A673 (cell line): ENCODE results near the gene MEIKIN. TPM values are rescaled to one million over a fixed set of nuclear protein-coding genes. Genes with fewer than 3 reads are reported as not detected.
"Not testable (repeated sequence)": the region's sequence is repeated elsewhere in the genome, so short reads cannot be mapped to it uniquely, and the experiment has no call there.

Experiments used
- BruUV-seq: library from RNA; stranded (reverse); fragments of 400-500 nt; replicated peaks from 2 replicates; lab custom pipeline; 2021; lab: Mats Ljungman, UMichigan
- CTCF ChIA-PET: fragments of 300-600 bp; sonication (Branson Sonifier 250); formaldehyde crosslinking; loops from one replicate; lab custom pipeline; 2022; ENCODE audit warnings: antibody characterized with exemption; lab: Charles Lee
- POLR2A ChIA-PET: fragments of 300-600 bp; sonication (Branson Sonifier 250); formaldehyde crosslinking; loops from one replicate; lab custom pipeline; 2022; ENCODE audit warnings: antibody characterized with exemption; ENCODE audit not compliant: low non-redundant PET; lab: Charles Lee
- DNase-seq: peaks from one replicate; pipeline ENCODE4 v3.0.0-alpha.2; 2015; ENCODE audit warnings: low spot score
- H3K27ac ChIP-seq: fragments of 200-600 bp; sonication (generic); 2 replicates; pipeline ENCODE4 v1.5.1; 2016; ENCODE audit warnings: mixed run types, low read depth, mild to moderate bottlenecking, mixed read lengths, antibody characterized with exemption, low read length; ENCODE audit not compliant: poor library complexity, severe bottlenecking
- H3K27me3 ChIP-seq: fragments of 200-600 bp; sonication (generic); replicated peaks from 2 replicates; pipeline ENCODE4 v1.6.1; 2017; ENCODE audit warnings: mixed run types, low read depth, mild to moderate bottlenecking, mixed read lengths, antibody characterized with exemption, low read length; ENCODE audit not compliant: insufficient read depth, poor library complexity
- H3K36me3 ChIP-seq: fragments of 200-600 bp; sonication (generic); 2 replicates; pipeline ENCODE4 v1.6.1; 2016; ENCODE audit warnings: mixed run types, mild to moderate bottlenecking, mixed read lengths, antibody characterized with exemption, low read length; ENCODE audit not compliant: insufficient read depth, poor library complexity, severe bottlenecking
- H3K4me1 ChIP-seq: fragments of 200-600 bp; sonication (generic); 2 replicates; pipeline ENCODE4 v1.6.1; 2017; ENCODE audit warnings: mixed run types, mild to moderate bottlenecking, mixed read lengths, antibody characterized with exemption, low read length; ENCODE audit not compliant: insufficient read depth, poor library complexity, severe bottlenecking
- H3K4me3 ChIP-seq: fragments of 200-600 bp; sonication (generic); 2 replicates; pipeline ENCODE4 v1.5.1; 2016; ENCODE audit warnings: low read depth, mixed run types, mild to moderate bottlenecking, mixed read lengths, low read length; ENCODE audit not compliant: poor library complexity, severe bottlenecking
- H3K9me3 ChIP-seq: fragments of 200-600 bp; sonication (generic); 2 replicates; pipeline ENCODE4 v1.6.1; 2016; ENCODE audit warnings: mixed run types, low read depth, mild to moderate bottlenecking, mixed read lengths, antibody characterized with exemption, low read length; ENCODE audit not compliant: poor library complexity, severe bottlenecking
- EZH2 ChIP-seq: fragments of 200-600 bp; sonication (generic); IDR thresholded peaks from 2 replicates; pipeline ENCODE4 v1.6.1; 2017; ENCODE audit warnings: borderline replicate concordance, low read depth, mild to moderate bottlenecking, mixed read lengths, antibody characterized with exemption, low read length; ENCODE audit not compliant: poor library complexity, severe bottlenecking
- intact Hi-C: fragments of 100-400 bp; cut with micrococcal nuclease; formaldehyde crosslinking; loops from one replicate; pipeline ENCODE4 v1.10.0; 2022; ENCODE audit not compliant: unreplicated experiment
- total RNA-seq: library from RNA; stranded (reverse); gene quantifications from 2 replicates; pipeline ENCODE4 v1.2.3, GENCODE V29; 2021
- TF ChIP-seq, protein P1 (sequence below): fragments of 300-800, 200-600 bp; sonication (generic); conservative IDR thresholded peaks from 2 replicates; pipeline ENCODE4 v1.5.1; 2017; ENCODE audit warnings: low read depth, mild to moderate bottlenecking, antibody characterized with exemption, low read length, moderate library complexity, mixed read lengths

MEIKIN gene
- total RNA-seq, 1 experiment from 2014 or later, result not detected

DNA sequence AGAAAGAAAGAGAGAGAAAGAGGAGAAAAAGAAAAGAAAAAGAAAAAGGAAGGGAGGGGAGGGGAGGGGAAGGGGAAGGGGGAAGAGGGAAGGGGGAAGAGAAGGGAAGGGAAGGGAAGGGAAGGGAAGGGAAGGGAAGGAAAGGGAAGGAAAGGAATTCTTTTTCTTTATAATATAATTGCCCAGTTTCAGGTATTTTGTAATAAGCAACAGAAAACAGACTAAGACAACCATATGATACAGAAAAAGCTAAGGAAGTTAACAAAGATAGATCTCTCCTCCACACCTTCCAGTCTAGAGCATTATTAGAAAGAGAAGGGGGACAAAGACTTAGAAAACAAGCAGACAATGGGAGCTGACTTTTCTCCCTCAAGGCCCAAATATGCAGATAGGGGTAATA lies 31.0 kb downstream of the MEIKIN start:
- CTCF ChIA-PET, result no interaction called here
- Histone ChIP-seq H3K27me3 (peaks cover 35% of the 10 kb centered on the region), H3K36me3 (no peaks in the 10 kb centered on the region)

DNA sequence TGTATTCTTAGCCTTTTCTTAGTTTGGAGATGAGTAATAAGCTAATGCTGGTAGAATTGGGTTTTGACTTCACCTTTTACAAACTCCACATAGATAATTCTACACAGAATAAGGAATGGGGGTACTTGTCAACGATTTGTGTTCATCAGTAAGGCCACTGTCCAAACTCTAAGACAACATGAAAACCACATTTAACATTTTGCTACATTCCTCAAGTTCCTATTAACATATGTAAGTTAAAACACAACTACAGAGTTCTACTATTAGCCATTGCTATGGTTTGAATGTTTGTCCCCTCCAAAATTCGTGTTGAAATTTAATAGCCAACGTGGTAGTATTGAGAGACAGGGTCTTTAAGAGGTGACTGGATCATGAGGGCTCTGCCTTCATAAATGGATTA lies 31.9 kb downstream of the MEIKIN start:
- TF ChIP-seq, protein P1, sequence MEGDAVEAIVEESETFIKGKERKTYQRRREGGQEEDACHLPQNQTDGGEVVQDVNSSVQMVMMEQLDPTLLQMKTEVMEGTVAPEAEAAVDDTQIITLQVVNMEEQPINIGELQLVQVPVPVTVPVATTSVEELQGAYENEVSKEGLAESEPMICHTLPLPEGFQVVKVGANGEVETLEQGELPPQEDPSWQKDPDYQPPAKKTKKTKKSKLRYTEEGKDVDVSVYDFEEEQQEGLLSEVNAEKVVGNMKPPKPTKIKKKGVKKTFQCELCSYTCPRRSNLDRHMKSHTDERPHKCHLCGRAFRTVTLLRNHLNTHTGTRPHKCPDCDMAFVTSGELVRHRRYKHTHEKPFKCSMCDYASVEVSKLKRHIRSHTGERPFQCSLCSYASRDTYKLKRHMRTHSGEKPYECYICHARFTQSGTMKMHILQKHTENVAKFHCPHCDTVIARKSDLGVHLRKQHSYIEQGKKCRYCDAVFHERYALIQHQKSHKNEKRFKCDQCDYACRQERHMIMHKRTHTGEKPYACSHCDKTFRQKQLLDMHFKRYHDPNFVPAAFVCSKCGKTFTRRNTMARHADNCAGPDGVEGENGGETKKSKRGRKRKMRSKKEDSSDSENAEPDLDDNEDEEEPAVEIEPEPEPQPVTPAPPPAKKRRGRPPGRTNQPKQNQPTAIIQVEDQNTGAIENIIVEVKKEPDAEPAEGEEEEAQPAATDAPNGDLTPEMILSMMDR, result no peak
- TF ChIP-seq EZH2, result no peak
- Histone ChIP-seq H3K36me3 (no peaks in the 10 kb centered on the region), H3K27ac (no peak overlapping the region), H3K4me1 (no peaks in the 10 kb centered on the region), H3K4me3 (no peak overlapping the region), H3K27me3 (peaks cover 35% of the 10 kb centered on the region), H3K9me3 (no peaks in the 10 kb centered on the region)
- intact Hi-C loops, result no loop called here
- BruUV-seq, result no TSS peak
- ChIA-PET POLR2A (no interaction called here), CTCF (interaction anchor here (0.6 kb wide), 1 partner anchor 333 kb away, joined by 5 read pairs; no protein-coding TSS in a partner anchor)
- no peak for DNase-seq

More for the DNA sequence above, 31.0 kb downstream of the MEIKIN start:
- POLR2A ChIA-PET, result no interaction called here
- TF ChIP-seq EZH2, result no peak
- TF ChIP-seq, protein P1, result no peak
- BruUV-seq, result no TSS peak
- Histone ChIP-seq H3K9me3 (no peaks in the 10 kb centered on the region), H3K4me1 (no peaks in the 10 kb centered on the region), H3K27ac (no peak overlapping the region), H3K4me3 (no peak overlapping the region)
- intact Hi-C loops, result no loop called here
- no peak for DNase-seq

DNA sequence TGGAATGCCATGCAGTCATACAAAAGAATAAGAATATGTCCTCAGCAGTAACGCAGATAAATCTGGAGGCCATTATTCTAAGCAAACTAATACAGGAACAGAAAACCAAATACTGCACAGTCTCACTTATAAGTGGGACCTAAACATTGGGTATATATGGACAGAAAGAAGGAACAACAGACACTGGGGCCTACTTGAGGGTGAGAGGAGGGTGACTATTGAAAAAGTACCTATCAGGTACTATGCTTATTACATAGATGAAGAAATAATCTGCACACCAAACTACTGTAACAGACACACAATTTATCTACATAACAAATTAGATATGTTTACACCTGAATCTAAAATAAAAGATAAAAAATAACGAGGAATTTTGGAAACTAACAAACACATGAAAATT lies 38.8 kb downstream of the MEIKIN start:
- Histone ChIP-seq H3K9me3 (no peaks in the 10 kb centered on the region), H3K4me1 (no peaks in the 10 kb centered on the region), H3K27me3 (peaks cover 5% of the 10 kb centered on the region), H3K27ac (no peak overlapping the region), H3K36me3 (no peaks in the 10 kb centered on the region), H3K4me3 (no peak overlapping the region)
- DNase-seq, result no peak
- intact Hi-C loops, result no loop called here
- CTCF ChIA-PET, result no interaction called here
- BruUV-seq, result no TSS peak
- no peak for TF ChIP-seq EZH2
- TF ChIP-seq, protein P1, result no peak
- POLR2A ChIA-PET, result no interaction called here

DNA sequence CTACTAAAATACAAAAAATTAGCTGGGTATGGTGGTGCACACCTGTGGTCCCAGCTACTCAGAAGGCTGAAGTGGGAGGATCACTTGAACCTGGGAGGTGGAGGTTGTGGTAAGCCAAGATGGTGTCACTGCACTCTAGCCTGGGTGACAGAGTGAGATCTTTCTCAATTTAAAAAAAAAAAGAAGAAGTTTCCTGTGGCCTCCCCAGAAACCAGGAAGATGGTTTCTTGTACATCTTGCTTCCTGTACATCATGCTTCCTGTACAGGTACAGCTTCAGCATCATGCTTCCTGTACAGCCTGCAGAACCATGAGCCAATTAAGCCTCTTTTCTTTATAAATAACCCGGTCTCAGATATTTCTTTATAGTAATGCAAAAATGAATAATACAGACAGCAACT lies 43.2 kb downstream of the MEIKIN start:
- H3K4me1 ChIP-seq, BruUV-seq, DNase-seq, H3K36me3 ChIP-seq, CTCF ChIA-PET, H3K27ac ChIP-seq, intact Hi-C loops, H3K4me3 ChIP-seq, H3K9me3 ChIP-seq, POLR2A ChIA-PET, H3K27me3 ChIP-seq: not testable (repeated sequence)
